Left renal cortex interstitium (tissue), 4 donors: ENCODE results near the gene FOXA3. TPM values are rescaled to one million over a fixed set of nuclear protein-coding genes. Genes with fewer than 3 reads are reported as not detected.

Experiments
- DNase-seq, 4 donors: peaks; one replicate each; pipeline ENCODE4 v3.0.0-alpha.2; 2013; ENCODE audit warnings: low read depth in 4 of 4, low spot score in 2 of 4, missing footprints in 1 of 4
- polyA plus RNA-seq, 4 donors: library from polyadenylated mRNA; unstranded; fragments of 120-200 nt; gene quantifications; one replicate each; pipeline ENCODE4 v1.2.1, GENCODE V29; 2013; ENCODE audit not compliant: insufficient read length in 4 of 4

FOXA3 gene
- polyA plus RNA-seq, 4 donors, result 0.40 to 0.60 (median 0.50) TPM

GRCh38 chr19:45913874-45914830 is 50.0 kb downstream of the FOXA3 start, which contains the start of gene NANOS2:
NANOS2 (minus strand) TSS chr19:45914778; CDS start chr19:45914693, 85 bp downstream.
- no peak for DNase-seq

- no peak for DNase-seq
Measured at GRCh38 chr19:45917421-45918091, 53.4 kb downstream of the FOXA3 start.

DNA sequence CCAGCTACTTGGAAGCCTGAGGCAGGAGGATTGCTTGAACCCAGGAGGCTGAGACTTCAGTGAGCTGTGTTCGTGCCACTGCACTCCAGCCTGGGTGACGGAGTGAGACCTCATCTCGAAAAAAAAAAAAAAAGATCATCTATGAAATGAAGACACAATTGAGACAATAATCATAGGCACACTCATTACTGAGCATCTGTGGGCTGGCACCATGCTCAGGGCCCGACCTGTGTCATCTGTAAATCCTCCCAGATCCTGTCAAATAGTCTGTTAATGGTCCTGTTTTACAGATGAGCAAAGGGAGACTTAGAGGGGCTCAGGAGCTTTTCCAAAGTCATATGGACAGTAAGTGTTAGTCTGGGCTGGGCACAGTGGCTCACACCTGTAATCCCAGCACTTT is 54.6 kb downstream of the FOXA3 start:
- no peak for DNase-seq

DNA sequence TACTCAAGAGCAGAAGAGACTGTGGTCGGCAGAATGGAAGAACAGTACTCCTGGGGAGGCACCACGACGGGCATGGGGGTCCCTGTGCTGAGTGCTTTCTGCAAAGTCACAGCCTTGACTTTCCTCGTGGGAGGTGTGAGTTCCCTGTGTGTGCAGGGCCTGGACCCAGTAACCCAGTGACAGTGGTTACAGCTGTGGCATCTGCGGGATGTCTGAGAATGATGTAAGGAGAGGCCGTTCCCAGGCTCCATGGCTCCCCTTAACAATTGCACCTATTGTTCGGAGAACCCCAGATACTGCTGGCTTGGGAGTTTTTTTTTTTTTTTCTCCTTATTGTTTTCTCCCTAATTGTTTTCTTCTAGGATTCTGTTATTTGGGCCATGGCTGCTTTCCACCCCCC is 55.6 kb downstream of the FOXA3 start:
- DNase-seq, result no peak

DNA sequence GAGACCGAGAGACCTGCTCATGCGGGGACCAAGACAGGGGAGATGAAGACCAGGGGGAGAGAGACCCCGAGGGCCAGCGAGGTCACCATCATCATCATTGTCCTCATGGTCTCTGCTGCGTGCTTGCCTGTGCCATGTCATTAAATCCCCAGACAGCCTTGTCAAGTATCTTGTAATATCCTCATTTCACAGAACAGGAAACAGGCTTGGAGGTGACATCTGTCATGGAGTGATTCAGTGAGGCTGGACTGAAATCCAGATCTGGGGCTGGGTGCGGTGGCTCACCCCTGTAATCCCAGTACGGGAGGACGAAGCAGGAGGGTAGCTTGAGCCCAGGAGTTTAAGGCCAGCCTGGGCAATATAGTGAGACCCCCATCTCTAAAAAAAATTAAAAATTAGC is 56.3 kb downstream of the FOXA3 start:
- no peak for DNase-seq

GRCh38 chr19:45922281-45922680 is 58.2 kb downstream of the FOXA3 start:
- no peak for DNase-seq

Other genes starting within 250 kb of the FOXA3 start
- 10 to 100 TPM; 17.7 to 30.8 (median 23.5) TPM for gene EML2, start 224.9 kb upstream of the FOXA3 start, polyA plus RNA-seq
- 1 to 10 TPM in 2 of 4 donors, under 1 TPM in 2; 0.59 to 1.8 (median 0.89) TPM for gene GIPR, start 196.1 kb upstream of the FOXA3 start, polyA plus RNA-seq
- gene SNRPD2, start 172.4 kb upstream of the FOXA3 start, polyA plus RNA-seq, result 100 to 1,000 TPM; 268 to 441 (median 342) TPM
- gene QPCTL, start 171.7 kb upstream of the FOXA3 start, polyA plus RNA-seq, result 10 to 100 TPM in 2 of 4 donors, 1 to 10 TPM in 2; 7.2 to 13.5 (median 10.8) TPM
- 10 to 100 TPM; 10.7 to 24.0 (median 20.3) TPM for gene FBXO46, start 133.4 kb upstream of the FOXA3 start, polyA plus RNA-seq
- gene MEIOSIN, start 130.9 kb upstream of the FOXA3 start, polyA plus RNA-seq, result not detected
- gene SIX5, start 95.1 kb upstream of the FOXA3 start, polyA plus RNA-seq, result 10 to 100 TPM; 13.6 to 38.5 (median 27.7) TPM
- 10 to 100 TPM; 33.4 to 74.4 (median 54.6) TPM for gene DMPK, start 81.8 kb upstream of the FOXA3 start, polyA plus RNA-seq
- 10 to 100 TPM; 24.1 to 56.1 (median 39.9) TPM for gene DMWD, start 71.5 kb upstream of the FOXA3 start, polyA plus RNA-seq
- not detected for gene RSPH6A, start 49.0 kb upstream of the FOXA3 start, polyA plus RNA-seq
- gene SYMPK, start 1.2 kb upstream of the FOXA3 start, polyA plus RNA-seq, result 10 to 100 TPM; 49.5 to 80.1 (median 67.0) TPM
- 10 to 100 TPM; 16.5 to 33.7 (median 25.1) TPM for gene IRF2BP1, start 21.8 kb downstream of the FOXA3 start, polyA plus RNA-seq
- gene MYPOP, start 38.3 kb downstream of the FOXA3 start, polyA plus RNA-seq, result 1 to 10 TPM; 3.7 to 7.2 (median 5.8) TPM
- gene NANOS2, start 50.5 kb downstream of the FOXA3 start, polyA plus RNA-seq, result not detected
- gene NOVA2, start 109.5 kb downstream of the FOXA3 start, polyA plus RNA-seq, result 1 to 10 TPM; 2.8 to 5.3 (median 4.2) TPM
- 10 to 100 TPM; 10.8 to 17.0 (median 15.3) TPM for gene CCDC61, start 131.1 kb downstream of the FOXA3 start, polyA plus RNA-seq
- under 1 TPM in 2 of 4 donors, not detected in 2; 0.66 to 0.78 TPM for gene PGLYRP1, start 158.7 kb downstream of the FOXA3 start, polyA plus RNA-seq
- under 1 TPM in 3 of 4 donors, not detected in 1; 0.28 to 0.87 (median 0.61) TPM for gene IGFL4, start 176.7 kb downstream of the FOXA3 start, polyA plus RNA-seq